BJ (cell line): ENCODE results near the gene XKR8. TPM values are rescaled to one million over a fixed set of nuclear protein-coding genes. Genes with fewer than 3 reads are reported as not detected.
A peak's percentile ranks its signal among the peaks of the same experiment; 100 is the strongest.

Source experiments
- CTCF ChIA-PET: fragments of 350-600 bp; formaldehyde crosslinking; extraction: SDS; loops from one replicate; lab custom pipeline; 2021; ENCODE audit warnings: antibody characterized with exemption, inconsistent platforms; lab: Yijun Ruan, JAX
- POLR2A ChIA-PET: fragments of 300-600 bp; sonication (Branson Sonifier 250); formaldehyde crosslinking; extraction: SDS; loops from one replicate; lab custom pipeline; 2021; ENCODE audit warnings: antibody characterized with exemption; lab: Charles Lee
- DNase-seq: peaks from one replicate; pipeline ENCODE4 v3.0.0-alpha.2; 2011; ENCODE audit warnings: low read depth
- H3K27me3 ChIP-seq: 2 replicates; pipeline ENCODE4 v1.6.0; 2011; ENCODE audit warnings: low read length; ENCODE audit not compliant: control insufficient read depth, insufficient read depth
- H3K36me3 ChIP-seq: 2 replicates; pipeline ENCODE4 v1.5.1; 2011; ENCODE audit warnings: low read length; ENCODE audit not compliant: control insufficient read depth, insufficient read depth
- H3K4me3 ChIP-seq: 2 replicates; pipeline ENCODE4 v1.5.1; 2011; ENCODE audit warnings: low read depth, mild to moderate bottlenecking, control low read depth, low read length
- polyA plus RNA-seq: library from polyadenylated mRNA; depleted of rRNA; stranded (reverse); fragments of >200 nt; gene quantifications from 2 replicates; pipeline ENCODE4 v1.2.3, GENCODE V29; 2011
- TF ChIP-seq, protein P1 (sequence below): IDR thresholded peaks from 2 replicates; pipeline ENCODE4 v1.5.1; 2011; ENCODE audit warnings: low read depth, mild to moderate bottlenecking, control low read depth, inconsistent platforms, low read length, moderate library complexity; ENCODE audit not compliant: insufficient read depth

Gene XKR8
- polyA plus RNA-seq, 1 experiment = 13.2 TPM

DNA sequence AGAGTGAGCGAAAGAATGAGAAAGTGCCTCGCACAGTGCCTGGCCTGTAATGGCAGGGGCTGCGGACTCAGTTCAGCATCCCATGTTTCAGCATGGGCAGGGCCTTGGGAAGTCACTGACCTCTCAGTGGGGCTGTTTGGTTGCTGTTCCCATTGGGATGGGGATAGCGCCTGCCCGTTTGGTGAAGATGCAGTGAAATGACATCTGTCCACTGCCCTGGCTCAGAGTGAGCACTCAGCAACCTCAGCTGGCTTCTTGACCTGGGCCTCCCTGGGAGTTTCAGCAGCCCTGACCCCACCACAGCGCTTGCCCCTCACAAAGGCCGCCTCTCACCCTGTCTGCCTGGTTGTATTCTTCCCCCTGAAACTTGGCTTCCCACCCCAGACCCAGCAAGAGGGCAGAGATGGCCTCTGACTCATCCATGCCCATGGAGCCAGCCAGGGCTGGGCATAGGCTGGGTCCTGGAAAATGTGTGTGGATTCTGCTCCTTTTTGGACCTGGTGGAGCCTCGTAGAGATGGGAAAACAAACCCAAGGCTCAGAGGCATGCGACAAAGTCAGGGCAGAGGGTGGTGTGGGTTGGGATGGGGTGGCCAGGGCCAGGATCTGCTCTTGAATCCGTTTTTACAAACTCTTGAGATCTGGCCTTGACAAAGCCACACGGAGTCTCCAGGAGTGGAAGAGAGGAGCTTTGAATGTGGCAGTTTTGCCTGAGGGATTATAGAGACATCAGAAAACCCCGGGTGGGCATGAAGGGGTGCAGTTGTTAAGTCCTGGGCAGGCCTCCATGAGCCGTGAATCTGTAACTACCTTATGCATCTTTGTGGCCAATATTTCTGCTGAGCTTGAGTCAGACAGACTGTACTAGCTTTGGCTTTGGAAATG is 1.2 kb downstream of the XKR8 start:
- DNase-seq = no peak
- Histone ChIP-seq H3K4me3 (peak overlapping the region; percentile 66), H3K36me3 (peaks cover 3% of the 10 kb centered on the region; the same call in 1 of the 2 replicates), H3K27me3 (no peaks in the 10 kb centered on the region)
- POLR2A ChIA-PET = no interaction called here
- CTCF ChIA-PET = interaction anchor here (1.1 to 1.8 kb wide), 3 partner anchors 10 to 86 kb away, joined by 4 to 10 read pairs (median 6); no protein-coding TSS in a partner anchor
- TF ChIP-seq, protein P1, sequence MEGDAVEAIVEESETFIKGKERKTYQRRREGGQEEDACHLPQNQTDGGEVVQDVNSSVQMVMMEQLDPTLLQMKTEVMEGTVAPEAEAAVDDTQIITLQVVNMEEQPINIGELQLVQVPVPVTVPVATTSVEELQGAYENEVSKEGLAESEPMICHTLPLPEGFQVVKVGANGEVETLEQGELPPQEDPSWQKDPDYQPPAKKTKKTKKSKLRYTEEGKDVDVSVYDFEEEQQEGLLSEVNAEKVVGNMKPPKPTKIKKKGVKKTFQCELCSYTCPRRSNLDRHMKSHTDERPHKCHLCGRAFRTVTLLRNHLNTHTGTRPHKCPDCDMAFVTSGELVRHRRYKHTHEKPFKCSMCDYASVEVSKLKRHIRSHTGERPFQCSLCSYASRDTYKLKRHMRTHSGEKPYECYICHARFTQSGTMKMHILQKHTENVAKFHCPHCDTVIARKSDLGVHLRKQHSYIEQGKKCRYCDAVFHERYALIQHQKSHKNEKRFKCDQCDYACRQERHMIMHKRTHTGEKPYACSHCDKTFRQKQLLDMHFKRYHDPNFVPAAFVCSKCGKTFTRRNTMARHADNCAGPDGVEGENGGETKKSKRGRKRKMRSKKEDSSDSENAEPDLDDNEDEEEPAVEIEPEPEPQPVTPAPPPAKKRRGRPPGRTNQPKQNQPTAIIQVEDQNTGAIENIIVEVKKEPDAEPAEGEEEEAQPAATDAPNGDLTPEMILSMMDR = no peak

DNA sequence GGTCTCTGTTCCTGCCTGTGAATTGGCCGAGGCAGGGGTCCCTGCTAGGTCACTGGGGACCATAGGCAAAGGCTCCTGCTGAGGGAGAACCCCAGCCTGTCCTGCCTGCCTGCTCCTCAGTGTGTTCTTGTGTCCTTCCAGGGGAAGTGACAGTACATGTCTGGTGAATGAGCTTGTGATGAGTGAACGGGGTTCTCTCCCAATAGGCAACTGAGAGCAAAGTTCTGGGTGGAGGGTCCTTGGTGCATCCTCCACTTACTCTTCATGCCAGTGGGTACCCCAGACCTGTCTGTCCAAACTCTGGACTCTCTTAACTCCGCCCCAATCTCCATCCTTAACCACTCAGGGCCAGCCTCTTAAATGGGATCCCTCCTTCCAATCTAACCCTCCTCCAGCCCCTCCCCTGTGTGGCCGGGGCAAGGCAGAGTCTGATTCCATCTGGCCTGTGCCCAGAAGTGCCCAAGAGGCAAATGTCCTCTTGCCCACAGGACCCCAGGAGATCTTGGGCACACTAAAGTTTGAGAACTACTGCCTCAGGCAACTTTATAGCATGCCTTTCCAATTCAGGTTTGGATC is 2.0 kb downstream of the XKR8 start:
- DNase-seq = no peak
- H3K4me3 ChIP-seq = no peak overlapping the region
- peaks cover 4% of the 10 kb centered on the region for H3K36me3 ChIP-seq
- CTCF ChIA-PET = interaction anchor here (1.1 to 1.8 kb wide), 4 partner anchors 10 to 104 kb away, joined by 3 to 10 read pairs (median 5); no protein-coding TSS in a partner anchor
- no peaks in the 10 kb centered on the region for H3K27me3 ChIP-seq
- TF ChIP-seq, protein P1 = no peak
- POLR2A ChIA-PET = no interaction called here

DNA sequence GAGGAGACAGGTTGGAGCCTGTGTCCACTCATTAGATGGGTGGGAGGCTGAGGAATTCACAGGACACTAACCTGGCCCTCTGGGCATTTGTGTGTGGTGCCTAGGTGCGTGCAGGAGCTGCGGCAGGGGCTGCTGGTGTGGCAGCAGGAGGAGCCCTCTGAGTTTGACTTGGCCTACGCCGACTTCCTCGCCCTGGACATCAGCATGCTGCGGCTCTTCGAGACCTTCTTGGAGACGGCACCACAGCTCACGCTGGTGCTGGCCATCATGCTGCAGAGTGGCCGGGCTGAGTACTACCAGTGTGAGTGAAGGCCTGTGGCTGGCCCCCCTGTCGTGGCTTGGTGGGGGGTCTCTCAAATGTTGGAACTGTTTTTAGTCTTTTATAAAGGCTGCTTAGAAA is 3.6 kb downstream of the XKR8 start:
- ChIA-PET CTCF (no interaction called here), POLR2A (no interaction called here)
- DNase-seq = no peak
- Histone ChIP-seq H3K4me3 (no peak overlapping the region), H3K36me3 (peaks cover 8% of the 10 kb centered on the region), H3K27me3 (no peaks in the 10 kb centered on the region)
- TF ChIP-seq, protein P1 = no peak

DNA sequence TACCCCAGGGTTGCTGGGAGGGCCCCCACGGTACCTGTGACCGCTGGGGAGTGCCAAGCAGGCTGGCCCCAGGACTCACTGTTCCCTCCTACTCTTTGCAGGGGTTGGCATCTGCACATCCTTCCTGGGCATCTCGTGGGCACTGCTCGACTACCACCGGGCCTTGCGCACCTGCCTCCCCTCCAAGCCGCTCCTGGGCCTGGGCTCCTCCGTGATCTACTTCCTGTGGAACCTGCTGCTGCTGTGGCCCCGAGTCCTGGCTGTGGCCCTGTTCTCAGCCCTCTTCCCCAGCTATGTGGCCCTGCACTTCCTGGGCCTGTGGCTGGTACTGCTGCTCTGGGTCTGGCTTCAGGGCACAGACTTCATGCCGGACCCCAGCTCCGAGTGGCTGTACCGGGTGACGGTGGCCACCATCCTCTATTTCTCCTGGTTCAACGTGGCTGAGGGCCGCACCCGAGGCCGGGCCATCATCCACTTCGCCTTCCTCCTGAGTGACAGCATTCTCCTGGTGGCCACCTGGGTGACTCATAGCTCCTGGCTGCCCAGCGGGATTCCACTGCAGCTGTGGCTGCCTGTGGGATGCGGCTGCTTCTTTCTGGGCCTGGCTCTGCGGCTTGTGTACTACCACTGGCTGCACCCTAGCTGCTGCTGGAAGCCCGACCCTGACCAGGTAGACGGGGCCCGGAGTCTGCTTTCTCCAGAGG is 6.8 kb downstream of the XKR8 start:
- DNase-seq = no peak
- Histone ChIP-seq H3K4me3 (no peak overlapping the region), H3K36me3 (peaks cover 8% of the 10 kb centered on the region), H3K27me3 (no peaks in the 10 kb centered on the region)
- TF ChIP-seq, protein P1 = no peak
- ChIA-PET CTCF (interaction anchor here (1.2 to 1.5 kb wide), 2 partner anchors 9 to 26 kb away, joined by 3 read pairs; no protein-coding TSS in a partner anchor), POLR2A (no interaction called here)
